Renal pelvis (tissue), 4 donors: ENCODE measurements around the gene CCDC24. TPM values are rescaled to one million over a fixed set of nuclear protein-coding genes. Genes with fewer than 3 reads are reported as not detected.

ENCODE experiments used
- DNase-seq: peaks from one replicate; pipeline ENCODE4 v3.0.0-alpha.2; 2013
- polyA plus RNA-seq, 3 donors: library from polyadenylated mRNA; unstranded; fragments of 120-200 nt; gene quantifications; one replicate each; pipeline ENCODE4 v1.2.1, GENCODE V29; 2013; ENCODE audit not compliant: insufficient read length in 3 of 3

CCDC24 gene
- polyA plus RNA-seq, 3 donors, result 19.9 to 30.6 (median 29.0) TPM

DNA sequence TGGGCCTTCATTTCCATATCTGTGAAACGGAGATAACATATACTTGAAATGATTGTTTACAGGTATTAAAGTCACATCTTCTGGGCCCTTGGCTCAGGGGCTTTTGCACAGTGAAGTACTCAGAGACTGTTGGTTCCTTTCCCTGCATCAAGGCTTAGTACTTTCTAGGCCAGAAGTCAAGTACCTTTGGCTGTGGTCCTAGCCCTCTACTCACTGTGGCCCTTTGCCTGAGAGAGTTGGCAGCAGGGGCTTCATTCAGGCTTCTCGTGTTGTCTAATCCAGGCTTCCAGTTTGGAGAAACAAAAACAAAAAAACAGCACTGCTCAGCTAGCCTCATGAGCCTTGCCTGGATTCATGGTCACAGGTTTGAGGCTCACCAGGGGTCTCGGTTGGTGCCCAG lies 29.7 kb upstream of the CCDC24 start:
- DNase-seq, result no peak

DNA sequence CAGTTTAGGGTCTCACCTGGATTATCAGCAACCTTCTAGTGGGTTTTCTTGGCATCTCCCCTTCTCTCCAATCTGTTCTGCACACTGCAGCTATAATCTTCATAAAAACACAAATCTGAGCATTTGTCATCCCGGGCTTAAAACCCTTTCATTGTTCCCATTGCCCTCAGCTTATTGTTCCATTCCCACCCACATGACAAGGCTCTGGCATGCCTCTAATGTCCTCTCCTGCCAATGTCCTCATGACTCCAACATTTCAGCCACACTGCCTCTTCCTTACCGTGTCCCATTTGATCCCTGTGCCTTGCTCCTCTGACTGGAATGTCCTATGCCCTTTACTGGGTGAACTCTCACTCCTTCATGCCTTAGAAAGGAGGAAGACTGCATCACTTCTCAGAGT lies 29.1 kb upstream of the CCDC24 start:
- no peak for DNase-seq

DNA sequence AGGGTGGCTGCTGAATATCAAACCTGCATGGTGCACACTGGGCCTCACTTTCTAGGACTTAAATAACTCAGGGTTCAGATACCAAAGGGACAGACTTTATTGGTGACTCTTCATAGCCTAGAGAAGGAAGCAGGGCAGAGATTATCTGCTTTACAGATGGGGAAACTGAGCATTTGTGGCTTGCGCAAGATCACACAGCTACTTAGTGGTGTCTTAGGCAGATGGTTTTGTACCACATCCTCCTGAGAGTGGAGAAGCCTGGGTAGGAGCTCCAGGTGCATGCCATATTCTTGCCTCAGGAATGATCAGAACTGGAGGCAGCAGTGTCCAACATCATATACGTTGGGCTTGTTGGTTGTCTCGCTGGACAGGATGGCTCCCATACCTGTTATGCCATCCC lies 28.4 kb upstream of the CCDC24 start:
- no peak for DNase-seq

DNA sequence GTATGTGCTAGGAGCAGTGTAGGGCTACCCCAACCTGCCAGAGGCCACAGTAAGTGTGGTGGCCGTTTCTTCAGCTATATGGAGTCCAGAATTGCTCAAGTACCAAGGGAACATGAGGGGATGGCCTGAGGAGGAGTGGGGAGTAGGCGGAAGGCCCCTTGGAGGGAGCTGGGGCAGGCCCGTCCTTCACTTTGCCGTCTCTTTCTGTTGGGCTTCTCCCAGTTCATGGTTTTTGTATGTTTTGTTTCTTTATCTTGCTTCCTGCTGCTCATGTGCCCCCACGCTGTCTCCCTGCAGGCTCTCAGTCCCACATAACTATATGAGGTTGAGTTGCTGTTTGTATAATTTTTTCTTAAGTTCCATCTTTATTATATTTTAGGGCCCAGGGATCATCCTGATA lies 27.5 kb upstream of the CCDC24 start:
- no peak for DNase-seq

DNA sequence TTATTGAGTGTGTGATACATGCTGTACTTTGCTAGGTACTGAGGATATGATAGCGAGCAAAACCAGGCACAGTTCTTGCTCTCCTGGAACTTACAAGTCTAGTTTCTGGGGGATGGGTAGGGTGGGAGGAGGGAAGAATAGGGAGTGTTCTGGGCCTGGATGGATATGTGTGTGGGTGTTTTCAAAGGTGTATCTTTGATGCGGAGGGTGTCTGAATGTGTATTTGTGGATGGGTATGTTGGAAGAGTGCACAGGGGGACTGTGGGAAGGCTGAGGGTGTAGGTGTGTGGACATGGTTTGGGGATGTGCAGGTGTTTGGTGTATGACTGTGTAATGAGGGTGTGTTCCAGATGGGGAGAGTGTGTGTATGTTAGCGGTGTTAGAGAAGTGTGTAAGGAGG lies 26.1 kb upstream of the CCDC24 start:
- no peak for DNase-seq

DNA sequence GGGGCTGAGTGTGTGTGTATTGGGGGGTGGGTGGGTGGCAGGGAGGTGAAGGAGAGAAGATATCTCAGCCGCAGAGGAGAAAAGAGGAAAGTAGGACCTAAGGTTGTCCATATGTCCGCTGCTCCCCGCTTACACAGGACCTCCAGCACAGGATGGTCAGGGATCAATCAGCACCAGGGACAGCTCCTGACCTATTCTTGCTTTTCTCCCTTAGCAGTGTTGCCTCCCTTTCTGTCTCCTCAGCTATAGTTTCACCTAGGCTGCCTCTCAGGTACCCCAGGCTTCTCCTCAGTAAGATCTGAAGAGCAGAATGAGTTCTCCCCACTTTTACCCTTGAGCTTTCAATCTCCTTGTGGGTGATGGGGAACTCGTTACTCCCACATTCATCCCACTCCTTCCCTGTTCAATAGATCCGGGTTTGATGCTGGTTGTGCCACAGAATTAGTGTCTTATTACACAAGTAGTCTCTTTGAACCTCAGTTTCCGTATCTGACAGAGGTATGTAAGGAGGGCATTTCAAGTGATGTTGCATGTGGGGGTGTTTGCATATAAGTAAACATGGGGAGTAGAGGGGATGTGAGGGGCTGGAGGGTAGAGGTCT lies 23.0 kb upstream of the CCDC24 start:
- DNase-seq, result no peak

DNA sequence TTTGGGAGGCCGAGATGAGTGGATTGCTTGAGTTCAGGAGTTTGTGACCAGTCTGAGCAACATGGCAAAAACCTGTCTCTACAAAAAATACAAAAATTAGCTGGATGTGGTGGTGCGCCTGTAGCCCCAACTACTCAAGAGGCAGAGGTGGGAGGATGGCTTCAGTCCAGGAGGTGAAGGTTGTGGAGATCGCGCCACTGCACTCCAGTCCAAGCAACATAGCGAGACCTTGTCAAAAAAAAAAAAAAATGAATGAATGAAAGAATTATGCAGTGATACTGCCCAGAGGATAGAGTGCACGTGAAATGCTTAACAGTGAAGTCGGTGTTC lies 22.0 kb upstream of the CCDC24 start:
- DNase-seq, result no peak

DNA sequence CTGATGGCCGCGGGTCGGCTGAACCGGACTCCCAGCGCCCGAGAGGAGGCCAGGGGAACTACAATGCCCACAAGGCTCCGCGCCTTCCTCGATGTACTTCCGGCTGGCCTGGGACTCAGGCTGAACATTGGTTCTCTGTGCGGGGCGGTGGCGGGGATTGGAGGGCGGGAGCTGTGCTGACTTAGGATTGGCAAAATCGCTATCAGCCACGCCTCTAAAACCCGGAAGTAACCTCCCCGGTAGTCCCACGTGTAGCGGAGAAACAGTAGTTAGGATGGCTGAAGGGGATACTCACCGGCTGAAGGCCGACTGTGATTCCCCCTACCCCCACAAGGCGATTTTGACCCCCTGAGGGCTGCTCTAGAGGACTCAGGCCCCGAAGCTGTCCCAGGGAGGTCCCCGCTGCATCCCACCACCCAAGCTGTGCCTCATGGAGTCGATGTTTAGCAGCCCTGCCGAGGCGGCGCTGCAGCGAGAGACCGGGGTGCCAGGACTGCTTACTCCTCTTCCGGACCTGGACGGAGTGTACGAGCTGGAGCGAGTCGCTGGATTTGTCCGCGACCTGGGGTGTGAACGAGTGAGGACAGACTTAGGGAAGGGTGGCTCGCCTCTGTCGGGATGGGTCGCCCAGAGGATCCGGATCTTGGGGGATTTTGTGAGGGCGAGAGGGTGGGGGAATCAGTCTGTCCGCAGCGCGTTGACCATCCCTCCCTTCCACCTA lies 21.5 kb upstream of the CCDC24 start, which contains the start of gene DPH2:
Gene DPH2, plus strand, starts transcription at position 265 of the 721 bp plus-strand sequence. Its CDS starts 166 bp downstream, at position 431.
- DNase-seq, result peak; percentile 98

DNA sequence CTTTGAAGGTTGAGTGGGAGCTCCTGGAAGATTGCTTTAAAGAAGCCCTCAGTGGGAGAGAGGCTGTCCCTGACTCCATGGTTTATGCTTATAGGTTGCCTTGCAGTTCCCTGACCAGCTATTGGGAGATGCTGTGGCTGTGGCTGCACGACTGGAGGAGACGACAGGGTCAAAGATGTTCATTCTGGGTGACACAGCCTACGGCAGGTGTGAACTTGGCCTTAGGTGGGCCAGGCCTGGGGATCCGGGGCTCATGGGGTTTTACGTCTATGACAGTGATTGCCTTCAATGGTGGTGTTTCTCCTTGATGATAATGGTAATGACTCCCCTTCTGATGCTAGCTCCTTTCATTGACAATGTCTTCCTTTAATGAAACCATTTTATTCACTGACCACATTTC lies 20.9 kb upstream of the CCDC24 start:
- DNase-seq, result no peak

DNA sequence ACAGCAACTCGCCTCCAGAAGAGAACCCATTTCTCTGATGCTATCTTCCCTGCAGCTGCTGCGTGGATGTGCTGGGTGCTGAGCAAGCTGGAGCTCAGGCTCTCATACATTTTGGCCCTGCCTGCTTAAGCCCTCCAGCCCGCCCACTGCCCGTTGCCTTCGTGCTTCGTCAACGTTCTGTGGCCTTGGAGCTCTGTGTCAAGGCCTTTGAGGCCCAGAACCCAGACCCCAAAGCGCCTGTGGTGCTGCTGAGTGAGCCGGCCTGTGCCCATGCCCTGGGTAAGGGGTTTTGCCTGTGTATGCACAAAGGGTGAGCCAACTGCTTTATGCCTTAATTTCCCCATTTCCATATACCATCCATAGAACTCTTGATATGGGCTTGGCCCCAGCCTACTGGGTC lies 20.5 kb upstream of the CCDC24 start:
- DNase-seq, result no peak

DNA sequence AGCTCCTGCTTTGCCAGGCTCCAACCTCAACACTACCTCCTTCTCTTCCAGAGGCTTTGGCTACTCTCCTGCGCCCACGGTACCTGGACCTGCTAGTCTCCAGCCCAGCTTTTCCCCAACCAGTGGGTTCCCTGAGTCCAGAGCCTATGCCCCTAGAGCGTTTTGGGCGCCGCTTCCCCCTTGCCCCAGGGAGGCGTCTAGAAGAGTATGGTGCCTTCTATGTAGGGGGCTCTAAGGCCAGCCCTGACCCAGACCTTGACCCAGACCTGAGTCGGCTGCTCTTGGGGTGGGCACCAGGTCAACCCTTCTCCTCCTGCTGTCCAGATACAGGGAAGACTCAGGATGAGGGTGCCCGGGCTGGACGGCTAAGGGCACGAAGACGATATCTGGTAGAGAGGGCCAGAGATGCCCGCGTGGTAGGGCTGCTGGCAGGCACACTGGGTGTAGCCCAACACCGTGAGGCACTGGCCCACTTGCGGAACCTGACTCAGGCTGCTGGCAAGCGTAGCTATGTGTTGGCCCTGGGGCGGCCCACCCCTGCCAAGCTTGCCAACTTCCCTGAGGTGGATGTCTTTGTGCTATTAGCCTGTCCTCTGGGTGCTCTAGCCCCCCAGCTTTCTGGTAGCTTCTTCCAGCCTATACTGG lies 19.9 kb upstream of the CCDC24 start:
- no peak for DNase-seq

DNA sequence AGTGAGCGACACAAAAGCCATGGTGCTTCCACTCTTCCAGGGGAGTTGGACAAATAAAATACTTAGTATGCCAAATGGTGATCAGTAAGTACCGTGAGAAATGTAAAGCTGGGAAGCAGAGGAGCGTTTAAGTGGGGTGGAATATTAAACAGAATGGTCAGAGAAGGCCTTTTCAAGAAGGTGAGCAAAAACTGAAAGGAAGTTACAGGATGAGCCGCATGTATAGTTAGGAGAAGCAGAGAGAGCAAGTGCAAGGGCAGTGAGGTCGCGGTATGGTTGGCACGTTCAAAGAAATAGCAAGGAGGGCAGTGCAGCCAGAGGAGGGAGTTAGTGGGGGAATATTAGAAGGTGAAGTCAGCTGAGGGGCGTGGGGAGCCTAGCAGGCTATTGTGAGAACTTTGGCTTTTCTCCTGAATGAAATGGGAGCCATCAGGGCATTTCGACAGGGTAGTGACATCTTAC lies 17.4 kb upstream of the CCDC24 start:
- DNase-seq, result no peak

DNA sequence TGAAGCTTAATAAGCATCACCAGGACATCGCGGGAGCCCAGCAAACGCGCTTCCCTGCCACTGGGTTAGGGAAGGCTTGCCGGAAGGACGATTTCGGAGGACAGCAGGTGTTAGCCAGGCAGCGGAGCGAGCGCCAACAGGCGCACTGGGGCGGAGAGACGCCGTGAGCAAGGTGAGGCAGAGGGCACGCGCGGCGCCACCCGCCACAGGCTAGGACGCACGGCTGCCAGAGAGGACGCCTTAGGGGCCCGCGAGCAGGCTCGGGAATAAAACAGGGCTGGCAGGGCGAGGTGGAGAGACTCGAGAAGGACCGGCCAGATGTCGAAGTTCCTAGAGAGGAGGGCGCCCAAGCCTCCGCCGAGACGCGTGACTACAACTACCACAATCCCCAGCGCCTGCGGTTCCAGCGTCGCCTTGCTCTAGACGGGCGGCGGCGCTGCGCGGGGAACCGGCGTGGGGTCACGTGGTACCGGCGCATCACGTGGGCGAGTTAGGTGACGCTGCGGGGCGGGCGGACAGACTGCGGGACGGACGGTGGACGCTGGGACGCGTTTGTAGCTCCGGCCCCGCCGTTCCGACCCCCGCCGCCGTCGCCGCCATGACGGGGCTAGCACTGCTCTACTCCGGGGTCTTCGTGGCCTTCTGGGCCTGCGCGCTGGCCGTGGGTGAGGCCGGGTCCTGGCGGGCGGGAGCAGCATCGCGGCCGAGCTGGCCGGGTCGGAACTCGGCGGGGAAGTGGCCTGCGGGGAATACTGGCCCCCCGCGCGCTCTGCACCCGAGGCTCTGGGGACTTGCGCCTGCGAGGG lies 16.8 kb upstream of the CCDC24 start, which contains the start of gene ATP6V0B:
Gene ATP6V0B, plus strand, starts transcription at position 518 of the 806 bp plus-strand sequence. Its CDS starts 81 bp downstream, at position 599.
- peak; percentile 93 for DNase-seq

DNA sequence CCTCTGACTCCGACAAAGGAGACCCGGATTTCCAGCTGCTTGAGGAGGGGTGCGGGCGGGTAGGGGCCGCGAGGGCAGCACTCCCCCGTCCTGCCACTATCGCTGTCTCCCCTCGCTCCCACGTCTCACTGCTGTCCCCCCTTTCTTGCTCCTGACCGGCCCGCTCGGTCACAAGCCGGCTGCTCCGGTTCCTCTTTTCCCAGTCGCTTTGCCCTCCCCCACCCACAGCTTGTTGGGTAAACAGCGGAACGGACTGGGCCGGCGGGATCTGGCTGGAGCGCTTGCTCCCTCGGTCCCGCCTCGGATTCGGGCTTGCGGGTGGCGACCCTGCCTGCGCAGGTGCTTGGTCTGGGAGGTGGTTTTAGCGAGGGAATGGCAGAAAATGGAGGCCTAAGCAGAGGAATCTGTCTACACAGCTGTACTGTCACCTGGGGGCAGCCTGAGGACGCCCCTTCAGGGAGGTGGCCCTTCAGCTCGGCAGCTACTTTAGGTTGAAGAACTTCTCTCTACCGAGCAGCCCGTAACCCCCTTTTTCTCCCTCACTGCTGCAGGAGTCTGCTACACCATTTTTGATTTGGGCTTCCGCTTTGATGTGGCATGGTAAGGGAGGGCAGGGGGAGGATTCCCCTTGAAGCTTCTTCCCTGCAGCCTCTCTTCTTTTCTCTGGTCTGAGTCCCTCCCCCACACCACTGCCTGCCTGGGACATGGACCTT lies 16.0 kb upstream of the CCDC24 start:
- DNase-seq, result no peak

DNA sequence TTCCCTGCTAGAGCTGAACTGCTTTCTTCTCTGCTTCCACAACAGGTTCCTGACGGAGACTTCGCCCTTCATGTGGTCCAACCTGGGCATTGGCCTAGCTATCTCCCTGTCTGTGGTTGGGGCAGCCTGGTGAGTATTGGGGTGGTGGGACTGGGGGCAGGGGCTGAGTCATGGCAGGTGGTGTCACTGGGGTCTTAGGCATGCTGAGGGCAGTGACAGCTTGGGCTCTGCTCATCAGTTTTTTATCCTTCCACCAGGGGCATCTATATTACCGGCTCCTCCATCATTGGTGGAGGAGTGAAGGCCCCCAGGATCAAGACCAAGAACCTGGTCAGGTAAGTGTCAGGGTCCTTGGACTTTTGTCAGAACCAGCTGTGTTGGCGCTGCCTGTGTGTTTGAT lies 15.4 kb upstream of the CCDC24 start:
- no peak for DNase-seq

DNA sequence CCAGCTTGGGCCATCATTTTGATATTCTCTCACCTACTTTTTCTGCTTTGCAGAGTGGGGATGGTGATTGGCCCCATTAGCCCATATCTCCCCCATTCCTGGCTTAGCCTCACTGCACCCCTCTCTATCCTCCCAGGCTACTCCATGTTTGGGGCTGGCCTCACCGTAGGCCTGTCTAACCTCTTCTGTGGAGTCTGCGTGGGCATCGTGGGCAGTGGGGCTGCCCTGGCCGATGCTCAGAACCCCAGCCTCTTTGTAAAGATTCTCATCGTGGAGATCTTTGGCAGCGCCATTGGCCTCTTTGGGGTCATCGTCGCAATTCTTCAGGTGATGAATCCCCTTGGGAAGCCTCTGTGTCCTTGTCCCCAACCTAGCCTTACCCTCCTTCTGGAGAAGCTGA lies 14.5 kb upstream of the CCDC24 start:
- no peak for DNase-seq

DNA sequence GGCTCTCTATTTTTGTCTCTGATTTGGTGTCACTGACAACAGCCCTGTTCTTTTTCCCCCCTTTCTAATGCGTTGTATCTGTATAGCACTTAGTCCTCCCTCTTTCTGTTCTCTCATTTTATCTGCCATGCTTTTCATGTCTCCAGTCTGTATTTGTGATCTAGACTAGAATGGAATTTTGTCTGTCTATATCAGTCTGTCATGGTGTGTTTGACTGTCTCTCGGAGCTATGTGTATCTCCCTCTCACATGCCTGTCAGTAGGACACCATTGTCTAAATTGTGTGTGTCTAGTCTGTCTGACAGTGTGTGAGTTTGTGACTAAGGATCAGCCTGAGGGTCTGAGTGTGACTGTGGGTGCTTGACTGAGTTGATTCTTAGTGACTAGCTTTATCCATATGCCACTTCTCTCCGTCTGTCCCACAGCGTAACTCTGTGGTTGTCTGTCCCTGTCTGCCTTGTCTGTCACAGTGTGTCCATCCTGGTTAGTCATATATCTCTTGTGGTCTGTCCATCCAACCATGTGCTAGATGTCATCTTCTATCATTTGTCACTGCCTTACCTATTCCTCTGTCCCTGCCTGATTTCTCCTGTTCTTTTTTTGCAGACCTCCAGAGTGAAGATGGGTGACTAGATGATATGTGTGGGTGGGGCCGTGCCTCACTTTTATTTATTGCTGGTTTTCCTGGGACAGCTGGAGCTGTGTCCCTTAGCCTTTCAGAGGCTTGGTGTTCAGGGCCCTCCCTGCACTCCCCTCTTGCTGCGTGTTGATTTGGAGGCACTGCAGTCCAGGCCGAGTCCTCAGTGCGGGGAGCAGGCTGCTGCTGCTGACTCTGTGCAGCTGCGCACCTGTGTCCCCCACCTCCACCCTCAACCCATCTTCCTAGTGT lies 13.8 kb upstream of the CCDC24 start:
- DNase-seq, result no peak

DNA sequence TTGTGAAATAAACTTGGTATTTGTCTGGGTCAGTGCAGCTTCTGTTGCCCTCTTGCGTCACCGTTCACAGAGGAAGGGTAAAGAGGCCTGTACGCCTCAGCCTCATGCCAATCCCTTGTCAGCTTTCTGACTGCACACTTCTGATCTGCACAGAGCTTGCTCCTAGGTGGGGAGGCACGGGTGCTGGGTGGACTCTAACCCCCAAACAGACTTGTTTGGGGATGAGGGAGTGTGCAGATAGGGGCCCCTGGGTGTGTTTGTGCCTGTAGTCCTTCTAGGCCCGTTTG lies 13.2 kb upstream of the CCDC24 start:
- no peak for DNase-seq

DNA sequence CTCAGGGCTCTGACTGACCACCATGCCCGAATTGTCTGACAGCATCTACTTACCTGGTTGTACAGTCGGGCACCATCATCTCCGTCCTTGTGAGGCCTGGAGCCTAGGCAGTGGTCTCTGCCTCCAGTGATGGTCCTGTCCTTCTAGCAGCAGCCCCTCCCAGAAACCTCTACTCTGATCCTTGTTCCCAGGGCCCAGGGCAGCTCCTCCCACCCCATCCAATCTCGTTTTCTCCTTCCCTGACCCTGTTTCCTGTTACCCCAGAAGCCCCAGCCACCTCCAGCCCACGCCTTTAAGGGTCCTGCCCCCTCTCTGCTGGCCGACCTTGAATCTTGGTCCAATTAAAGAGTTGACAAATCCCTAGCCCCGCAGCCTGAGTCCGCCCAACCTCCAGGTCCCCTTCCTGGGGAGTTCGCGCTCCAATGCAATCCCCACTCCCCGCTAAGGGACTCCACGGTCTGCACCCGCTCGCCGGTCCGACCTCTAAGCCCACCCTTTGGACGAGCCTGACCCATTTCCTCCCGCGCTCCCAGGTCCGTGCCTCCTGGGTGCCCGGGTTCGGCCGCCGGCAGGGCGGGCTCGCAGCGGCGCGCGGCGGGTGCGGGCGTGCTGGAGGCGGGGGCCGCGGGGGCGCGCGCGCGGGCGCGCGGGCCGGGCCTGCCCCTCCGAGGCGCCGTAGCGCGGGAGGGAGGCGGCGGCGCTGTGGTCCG lies 12.7 kb upstream of the CCDC24 start, which contains the start of gene B4GALT2:
Gene B4GALT2, plus strand, starts transcription at position 660 of the 710 bp plus-strand sequence. CDS start 1,951 bp downstream, outside the sequence.
- no peak for DNase-seq

DNA sequence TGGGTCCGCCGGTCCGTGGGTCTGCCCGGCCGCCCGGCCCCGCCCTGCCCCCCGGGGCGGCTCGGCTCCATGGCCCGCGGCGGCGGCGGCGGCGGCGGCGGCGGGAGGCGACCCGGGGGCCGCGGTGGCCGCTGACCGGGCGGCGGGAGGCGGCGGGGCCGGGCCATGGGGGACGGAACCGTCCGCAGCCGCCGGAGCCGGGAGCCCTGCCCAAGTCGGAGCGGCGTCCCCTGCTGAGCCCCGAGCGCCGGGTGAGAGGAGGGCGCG lies 12.2 kb upstream of the CCDC24 start:
- no peak for DNase-seq
